H1 (cell line): ENCODE measurements around the gene PRSS12. TPM values are rescaled to one million over a fixed set of nuclear protein-coding genes. Genes with fewer than 3 reads are reported as not detected.

Experiments
- CTCF ChIA-PET: fragments of 300-600 bp; sonication (Branson Sonifier 250); formaldehyde crosslinking; loops from one replicate; lab custom pipeline; 2021; ENCODE audit not compliant: partially characterized antibody; lab: Charles Lee
- POLR2A ChIA-PET: fragments of 300-600 bp; sonication (Branson Sonifier 250); formaldehyde crosslinking; loops from one replicate; lab custom pipeline; 2021; ENCODE audit warnings: inconsistent platforms; ENCODE audit not compliant: partially characterized antibody; lab: Charles Lee
- DNase-seq, 2 experiments: peaks; one replicate each; pipeline versions ENCODE4 v3.0.0 to v3.0.0-alpha.2; 2010 to 2022; ENCODE audit warnings: low spot score in 2 of 2, low read depth in 1 of 2, mixed read lengths in 1 of 2
- FAIRE-seq: peaks from 2 replicates; lab custom pipeline; 2011; peaks lifted over from hg19 to GRCh38; lab: Jason Lieb, UNC
- H2AFZ ChIP-seq: 2 replicates; pipeline ENCODE4 v1.8.1; 2012; ENCODE audit warnings: low read length, inconsistent platforms
- H2AK5ac ChIP-seq: 2 replicates; pipeline ENCODE4 v1.6.1; 2013; ENCODE audit warnings: low read depth, low read length
- H2BK120ac ChIP-seq: replicated peaks from 2 replicates; pipeline ENCODE3; 2013; ENCODE audit warnings: low read depth, low read length, inconsistent platforms
- H2BK12ac ChIP-seq: 2 replicates; pipeline ENCODE4 v1.6.1; 2013; ENCODE audit warnings: low read depth, low read length
- H2BK15ac ChIP-seq: 2 replicates; pipeline ENCODE4 v1.6.1; 2013; ENCODE audit warnings: low read length
- H2BK20ac ChIP-seq: 2 replicates; pipeline ENCODE4 v1.6.1; 2013; ENCODE audit warnings: low read length
- H2BK5ac ChIP-seq: 2 replicates; pipeline ENCODE4 v1.6.1; 2013; ENCODE audit warnings: low read depth, low read length
- H3K14ac ChIP-seq: 2 replicates; pipeline ENCODE4 v1.6.1; 2013; ENCODE audit warnings: inconsistent platforms; ENCODE audit not compliant: insufficient read length
- H3K18ac ChIP-seq: 2 replicates; pipeline ENCODE4 v1.6.1; 2013; ENCODE audit warnings: low read length; ENCODE audit errors: extremely low read depth
- H3K23ac ChIP-seq: 2 replicates; pipeline ENCODE4 v1.6.1; 2013; ENCODE audit warnings: inconsistent platforms; ENCODE audit not compliant: insufficient read length
- H3K23me2 ChIP-seq: 2 replicates; pipeline ENCODE4 v1.6.1; 2013; ENCODE audit warnings: low read depth, low read length
- H3K27ac ChIP-seq: 2 replicates; pipeline ENCODE4 v1.6.1; 2011; ENCODE audit warnings: low read depth, low read length, inconsistent platforms
- H3K27me3 ChIP-seq, 4 experiments: replicated peaks in 1 of 4; 1 replicate in 1 of 4; 2 replicates in 3 of 4; pipeline versions ENCODE4 v1.6.1 to v1.8.1; 2011 to 2013; ENCODE audit warnings: low read length in 3 of 4, mild to moderate bottlenecking in 3 of 4, inconsistent platforms in 2 of 4, mixed read lengths in 2 of 4, moderate library complexity in 1 of 4; ENCODE audit not compliant: control insufficient read depth in 3 of 4, insufficient read depth in 3 of 4; ENCODE audit errors: extremely low read depth in 1 of 4
- H3K36me3 ChIP-seq, 4 experiments: 2 replicates each; pipeline versions ENCODE4 v1.6.1 to v1.8.1; 2011 to 2013; ENCODE audit warnings: mild to moderate bottlenecking in 4 of 4, low read length in 3 of 4, moderate library complexity in 2 of 4, control low read depth in 1 of 4, inconsistent platforms in 1 of 4; ENCODE audit not compliant: insufficient read depth in 4 of 4, control insufficient read depth in 2 of 4
- H3K4ac ChIP-seq: replicated peaks from 2 replicates; pipeline ENCODE3; 2013; ENCODE audit warnings: low read length, low read depth, mixed read lengths, inconsistent platforms; ENCODE audit not compliant: insufficient read length
- H3K4me1 ChIP-seq, 4 experiments: replicated peaks in 1 of 4; 1 replicate in 1 of 4; 2 replicates in 3 of 4; pipeline versions ENCODE4 v1.6.1 to v1.8.1; 2011 to 2013; ENCODE audit warnings: low read length in 3 of 4, inconsistent platforms in 2 of 4, mixed read lengths in 1 of 4; ENCODE audit not compliant: insufficient read depth in 4 of 4, control insufficient read depth in 3 of 4
- H3K4me2 ChIP-seq, 2 experiments: 2 replicates each; pipeline versions ENCODE4 v1.6.1 to v1.8.1; 2011 to 2013; ENCODE audit warnings: low read depth in 2 of 2, low read length in 2 of 2, control low read depth in 1 of 2, inconsistent platforms in 1 of 2, mild to moderate bottlenecking in 1 of 2; ENCODE audit not compliant: insufficient read depth in 1 of 2
- H3K4me3 ChIP-seq, 4 experiments: fragments of 200-600, 300-600 bp in 1 of 4; sonication (generic), shearing (Covaris generic), sonication (Bioruptor Twin) in 1 of 4; 2 replicates each; pipeline versions ENCODE4 v1.5.1 to v1.8.1; 2011 to 2016; ENCODE audit warnings: low read length in 4 of 4, low read depth in 3 of 4, control low read depth in 2 of 4, inconsistent platforms in 2 of 4, mild to moderate bottlenecking in 2 of 4, mixed read lengths in 1 of 4, moderate library complexity in 1 of 4; ENCODE audit not compliant: insufficient read depth in 2 of 4; ENCODE audit errors: extremely low read depth in 1 of 4
- H3K56ac ChIP-seq: replicated peaks from 2 replicates; pipeline ENCODE3; 2013; ENCODE audit warnings: low read depth, mild to moderate bottlenecking, mixed read lengths, low read length, inconsistent platforms; ENCODE audit not compliant: insufficient read length
- H3K79me1 ChIP-seq: 2 replicates; pipeline ENCODE4 v1.6.1; 2013; ENCODE audit warnings: low read depth, low read length, control low read depth
- H3K79me2 ChIP-seq, 2 experiments: 2 replicates each; pipeline versions ENCODE4 v1.6.1 to v1.8.1; 2012 to 2013; ENCODE audit warnings: low read length in 2 of 2, mild to moderate bottlenecking in 2 of 2, inconsistent platforms in 1 of 2; ENCODE audit not compliant: insufficient read depth in 2 of 2, control insufficient read depth in 1 of 2
- H3K9ac ChIP-seq, 4 experiments: replicated peaks in 1 of 4; 1 replicate in 1 of 4; 2 replicates in 3 of 4; pipeline versions ENCODE4 v1.6.1 to v1.8.1; 2011 to 2013; ENCODE audit warnings: low read depth in 3 of 4, low read length in 3 of 4, control low read depth in 2 of 4, mild to moderate bottlenecking in 2 of 4, moderate library complexity in 2 of 4, inconsistent platforms in 1 of 4; ENCODE audit errors: extremely low read depth in 1 of 4
- H3K9me3 ChIP-seq, 2 experiments: 2 replicates each; pipeline versions ENCODE4 v1.6.1 to v1.8.1; 2012 to 2013; ENCODE audit warnings: mild to moderate bottlenecking in 2 of 2, moderate library complexity in 2 of 2, control low read depth in 1 of 2, inconsistent platforms in 1 of 2, low read depth in 1 of 2, low read length in 1 of 2, mixed read lengths in 1 of 2; ENCODE audit not compliant: insufficient read depth in 2 of 2
- H4K20me1 ChIP-seq, 2 experiments: replicated peaks in 1 of 2; 2 replicates each; pipeline versions ENCODE3 to v1.8.1; 2011 to 2013; ENCODE audit warnings: inconsistent platforms in 2 of 2, low read length in 2 of 2, mild to moderate bottlenecking in 1 of 2; ENCODE audit not compliant: insufficient read depth in 2 of 2, control insufficient read depth in 1 of 2
- H4K5ac ChIP-seq: 2 replicates; pipeline ENCODE4 v1.6.1; 2013; ENCODE audit warnings: low read length, low read depth, mixed read lengths, inconsistent platforms; ENCODE audit not compliant: insufficient read length
- H4K8ac ChIP-seq: 2 replicates; pipeline ENCODE4 v1.8.0; 2013; ENCODE audit warnings: mild to moderate bottlenecking, moderate library complexity, low read length, inconsistent platforms; ENCODE audit not compliant: insufficient read depth; ENCODE audit errors: extremely low read depth
- H4K91ac ChIP-seq: replicated peaks from 2 replicates; pipeline ENCODE3; 2013; ENCODE audit warnings: low read length, mixed read lengths, inconsistent platforms; ENCODE audit not compliant: insufficient read length
- BACH1 ChIP-seq: IDR thresholded peaks from 2 replicates; pipeline ENCODE4 v1.6.1; 2012; ENCODE audit warnings: low read length, improper control_type of control experiment
- CBX5 ChIP-seq: fragments of 300-800, 300-1000 bp; sonication (generic); IDR thresholded peaks from 2 replicates; pipeline ENCODE4 v1.7.1; 2016; ENCODE audit warnings: antibody characterized with exemption, low read length, low read depth
- EGR1 ChIP-seq: IDR thresholded peaks from 2 replicates; pipeline ENCODE4 v1.6.1; 2011; ENCODE audit warnings: low read depth, low read length, borderline replicate concordance
- EP300 ChIP-seq, 2 experiments: IDR thresholded peaks; 1 replicate in 1 of 2; 2 replicates in 1 of 2; pipeline ENCODE4 v1.6.1; 2011 to 2012; ENCODE audit warnings: low read depth in 2 of 2, low read length in 2 of 2, mild to moderate bottlenecking in 2 of 2, borderline replicate concordance in 1 of 2, inconsistent platforms in 1 of 2, moderate library complexity in 1 of 2
- GABPA ChIP-seq: IDR thresholded peaks from 2 replicates; pipeline ENCODE4 v1.6.1; 2011; ENCODE audit warnings: mild to moderate bottlenecking, low read length, moderate library complexity, borderline replicate concordance; ENCODE audit not compliant: insufficient read depth
- HDAC6 ChIP-seq: IDR thresholded peaks from one replicate; pipeline ENCODE4 v1.7.1; 2012; ENCODE audit warnings: low read depth, mild to moderate bottlenecking, inconsistent platforms, low read length, moderate library complexity
- KDM1A ChIP-seq: fragments of 200-600, 300-600 bp; sonication (generic); IDR thresholded peaks from 2 replicates; pipeline ENCODE4 v1.7.1; 2016; ENCODE audit warnings: mild to moderate bottlenecking, low read length, borderline replicate concordance
- SP1 ChIP-seq: IDR thresholded peaks from 2 replicates; pipeline ENCODE4 v1.6.1; 2011; ENCODE audit warnings: low read depth, low read length
- TAF1 ChIP-seq: IDR thresholded peaks from 2 replicates; pipeline ENCODE4 v1.6.1; 2011; ENCODE audit warnings: mild to moderate bottlenecking, low read depth, low read length
- TCF12 ChIP-seq: IDR thresholded peaks from 2 replicates; pipeline ENCODE4 v1.6.1; 2011; ENCODE audit warnings: low read depth, mild to moderate bottlenecking, low read length
- YY1 ChIP-seq: IDR thresholded peaks from 2 replicates; pipeline ENCODE4 v1.6.1; 2011; ENCODE audit warnings: low read depth, mild to moderate bottlenecking, low read length
- WGBS, 2 experiments: shearing (Covaris generic) in 1 of 2; methylation state at CpG; one replicate each; pipeline versions ENCODE4 v1.1.6 to v1.1.7; 2013 to 2015; ENCODE audit warnings: low lambda C conversion rate in 2 of 2, mixed read lengths in 2 of 2, inconsistent platforms in 1 of 2, low coverage in 1 of 2, missing lambda C conversion rate in 1 of 2; ENCODE audit not compliant: insufficient replicate concordance in 2 of 2, insufficient coverage in 1 of 2, insufficient read length in 1 of 2; ENCODE audit errors: extremely low coverage in 1 of 2, missing lambda C conversion rate in 1 of 2; 5-methylcytosine and 5-hydroxymethylcytosine counted together
- polyA plus RNA-seq, 7 experiments: library from polyadenylated mRNA; depleted of rRNA in 3 of 7; stranded (reverse) in 5 of 7; unstranded in 2 of 7; fragments of >200 nt in 5 of 7; fragments of 200-250 nt in 2 of 7; gene quantifications; 1 replicate in 5 of 7; 2 replicates in 1 of 7; 4 replicates in 1 of 7; pipeline versions ENCODE4 v1.2.1 to v1.2.3, GENCODE V29; 2011 to 2013; ENCODE audit warnings: missing spikeins in 2 of 7, mixed read lengths in 2 of 7
- total RNA-seq: library from RNA; stranded (reverse); fragmentation: NEBNext Ultra II Directional; extraction: Animal tissue kit (Norgen Biotek cat#: 25700); gene quantifications from 2 replicates; pipeline ENCODE4 v1.2.1, GENCODE V29; 2021
- TF ChIP-seq, protein P1 (sequence below), 3 experiments: IDR thresholded peaks; 1 replicate in 2 of 3; 2 replicates in 1 of 3; pipeline versions ENCODE4 v1.5.1 to v1.6.1; 2011; ENCODE audit warnings: low read length in 3 of 3, mild to moderate bottlenecking in 3 of 3, inconsistent platforms in 2 of 3, low read depth in 1 of 3, moderate library complexity in 1 of 3; ENCODE audit not compliant: insufficient read depth in 1 of 3; ENCODE audit errors: control extremely low read depth in 1 of 3

Gene PRSS12
- total and polyA plus RNA-seq, 2 of the 8 experiments (the other 6 are each of a cell fraction or from before 2014, with no cell fraction given): 2.6 to 9.3 TPM

- H2AFZ ChIP-seq: no peak overlapping the region
- H3K23me2 ChIP-seq: peaks cover 8% of the 10 kb centered on the region; the same call in 1 of the 2 replicates
- no peak overlapping the region for H2BK15ac ChIP-seq
- ChIA-PET POLR2A (no interaction called here), CTCF (interaction anchor here (0.8 kb wide), 1 partner anchor 10 kb away, joined by 3 read pairs; no protein-coding TSS in a partner anchor)
- DNase-seq: no peak
- no peak overlapping the region for H3K9ac ChIP-seq
- no peaks in the 10 kb centered on the region for H3K9me3 ChIP-seq
- no peaks in the 10 kb centered on the region for H3K79me2 ChIP-seq
- H3K79me1 ChIP-seq: no peaks in the 10 kb centered on the region
- H4K5ac ChIP-seq: no peak overlapping the region
- H3K4me1 ChIP-seq: peaks cover 0 to 10% (median 2%) of the 10 kb centered on the region in 4 experiments; a peak in 4 of 7 replicates
- no peak overlapping the region for H3K4me3 ChIP-seq
- H3K27ac ChIP-seq: no peak overlapping the region
- H2BK5ac ChIP-seq: no peak overlapping the region
- no peak overlapping the region for H3K4me2 ChIP-seq
- 80% methylated on average over 5 of the region's 5 CpGs; no CpG with 5 or more reads in 1 of the 2 experiments for WGBS, 2 experiments
- no peak overlapping the region for H2BK12ac ChIP-seq
- no peak overlapping the region for H3K14ac ChIP-seq
- H2BK120ac ChIP-seq: no peak overlapping the region
- H2AK5ac ChIP-seq: no peak overlapping the region
- FAIRE-seq: no peak
- no peak overlapping the region for H3K18ac ChIP-seq
- H4K91ac ChIP-seq: no peak overlapping the region
- H3K56ac ChIP-seq: no peak overlapping the region
- peaks cover 0 to 15% (median 10%) of the 10 kb centered on the region in 4 experiments; a peak in 5 of 7 replicates for H3K27me3 ChIP-seq
- no peak overlapping the region for H2BK20ac ChIP-seq
- no peaks in the 10 kb centered on the region for H3K36me3 ChIP-seq
- no peak overlapping the region for H4K8ac ChIP-seq
- H3K23ac ChIP-seq: no peak overlapping the region
- H4K20me1 ChIP-seq: no peaks in the 10 kb centered on the region
- H3K4ac ChIP-seq: no peak overlapping the region
- no peak for TF ChIP-seq BACH1
- no peak for TF ChIP-seq HDAC6
- no peak for TF ChIP-seq KDM1A
- TF ChIP-seq, protein P1, sequence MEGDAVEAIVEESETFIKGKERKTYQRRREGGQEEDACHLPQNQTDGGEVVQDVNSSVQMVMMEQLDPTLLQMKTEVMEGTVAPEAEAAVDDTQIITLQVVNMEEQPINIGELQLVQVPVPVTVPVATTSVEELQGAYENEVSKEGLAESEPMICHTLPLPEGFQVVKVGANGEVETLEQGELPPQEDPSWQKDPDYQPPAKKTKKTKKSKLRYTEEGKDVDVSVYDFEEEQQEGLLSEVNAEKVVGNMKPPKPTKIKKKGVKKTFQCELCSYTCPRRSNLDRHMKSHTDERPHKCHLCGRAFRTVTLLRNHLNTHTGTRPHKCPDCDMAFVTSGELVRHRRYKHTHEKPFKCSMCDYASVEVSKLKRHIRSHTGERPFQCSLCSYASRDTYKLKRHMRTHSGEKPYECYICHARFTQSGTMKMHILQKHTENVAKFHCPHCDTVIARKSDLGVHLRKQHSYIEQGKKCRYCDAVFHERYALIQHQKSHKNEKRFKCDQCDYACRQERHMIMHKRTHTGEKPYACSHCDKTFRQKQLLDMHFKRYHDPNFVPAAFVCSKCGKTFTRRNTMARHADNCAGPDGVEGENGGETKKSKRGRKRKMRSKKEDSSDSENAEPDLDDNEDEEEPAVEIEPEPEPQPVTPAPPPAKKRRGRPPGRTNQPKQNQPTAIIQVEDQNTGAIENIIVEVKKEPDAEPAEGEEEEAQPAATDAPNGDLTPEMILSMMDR (IDR thresholded peaks at IDR 0.05; ENCODE audit: control extremely low read depth in 1 of 3, insufficient read depth in 1 of 3, low read depth in 1 of 3, low read length in 3 of 3): no peak
- no peak for TF ChIP-seq YY1
- no peak for TF ChIP-seq GABPA
- TF ChIP-seq EGR1: no peak
- no peak for TF ChIP-seq EP300 (IDR thresholded peaks at IDR 0.05; ENCODE audit: borderline replicate concordance in 1 of 2, low read depth in 2 of 2, low read length in 2 of 2)
- TF ChIP-seq SP1: no peak
- TF ChIP-seq CBX5: no peak
- no peak for TF ChIP-seq TCF12
- TF ChIP-seq TAF1: no peak
Measured at GRCh38 chr4:118348886-118349285, 3.9 kb downstream of the PRSS12 start.
